Measurements from ENCODE around the gene ABCA6. TPM values are rescaled to one million over a fixed set of nuclear protein-coding genes. Genes with fewer than 3 reads are reported as not detected.

Gene ABCA6
- total RNA-seq, 1 donor from 2014 or later: 0.31 TPM

DNA sequence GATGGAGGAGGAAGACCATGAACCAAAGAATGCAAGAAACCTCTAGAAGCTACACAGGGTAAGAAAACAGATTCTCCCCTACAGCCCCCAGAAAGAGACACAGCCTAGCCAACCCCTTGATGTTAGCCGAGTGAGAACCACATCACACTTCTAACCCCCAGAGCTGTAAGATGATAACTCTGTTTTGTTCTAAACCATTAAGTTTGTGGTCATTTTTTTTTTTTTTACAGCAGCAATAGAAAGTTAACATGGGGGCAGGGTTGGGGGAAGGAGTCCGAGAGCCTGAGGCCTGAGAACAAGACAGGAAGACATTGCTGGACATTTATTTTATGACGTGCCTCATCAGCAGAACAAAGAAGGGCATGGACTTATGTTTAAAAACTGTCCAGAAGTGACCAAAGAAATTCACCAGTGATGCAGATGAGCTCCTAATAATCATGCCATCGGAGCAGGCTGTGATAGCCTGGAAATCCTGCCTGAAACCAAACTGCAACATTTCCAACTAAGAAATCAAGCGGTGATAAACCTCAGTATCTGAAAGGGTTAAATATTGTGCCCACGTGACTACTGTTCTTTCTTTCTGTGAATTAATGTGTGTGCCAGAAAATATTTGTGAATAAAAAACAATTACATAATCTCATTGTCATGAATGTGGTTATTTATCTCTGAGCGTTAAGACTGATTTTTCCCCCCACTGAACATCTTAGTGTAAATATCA lies 82.1 kb downstream of the ABCA6 start:
- no peak for DNase-seq (ENCODE audit: low spot score, unreplicated experiment)
- no peak for TF ChIP-seq CTCF (IDR thresholded peaks at IDR 0.05; ENCODE audit: unreplicated experiment)
- Mint-ChIP-seq H3K4me1 (ENCODE audit: low read depth) (no peaks in the 10 kb centered on the region), H3K27me3 (no peaks in the 10 kb centered on the region), H3K27ac (no peak overlapping the region), H3K9me3 (ENCODE audit: low read depth) (peaks cover 31% of the 10 kb centered on the region), H3K36me3 (ENCODE audit: insufficient read depth) (peaks cover 9% of the 10 kb centered on the region), H3K4me3 (ENCODE audit: low read depth) (no peak overlapping the region)

DNA sequence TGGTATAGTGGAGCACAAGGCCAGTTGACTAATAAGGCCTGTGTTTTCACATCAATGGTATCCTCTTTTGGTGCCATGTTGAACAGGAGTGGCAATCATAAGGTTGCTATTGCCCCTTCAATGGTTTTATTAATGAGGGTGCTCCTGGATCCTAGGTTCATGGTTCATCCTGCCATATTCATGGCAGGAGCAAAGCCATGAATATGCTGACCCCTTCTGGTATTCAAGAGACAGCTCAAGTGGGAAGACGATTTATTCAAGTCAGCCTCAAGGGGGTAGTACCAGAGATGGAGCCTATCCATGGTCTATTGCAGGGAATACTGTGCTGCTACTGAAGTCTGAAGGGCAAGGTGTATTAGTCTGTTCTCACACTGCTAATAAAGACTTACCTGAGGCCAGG lies 83.5 kb downstream of the ABCA6 start:
- Mint-ChIP-seq H3K9me3 (ENCODE audit: low read depth) (peaks cover 38% of the 10 kb centered on the region), H3K36me3 (ENCODE audit: insufficient read depth) (peaks cover 9% of the 10 kb centered on the region), H3K27me3 (no peaks in the 10 kb centered on the region), H3K4me3 (ENCODE audit: low read depth) (no peak overlapping the region), H3K4me1 (ENCODE audit: low read depth) (no peaks in the 10 kb centered on the region), H3K27ac (no peak overlapping the region)
- no peak for DNase-seq (ENCODE audit: low spot score, unreplicated experiment)
- no peak for TF ChIP-seq CTCF (IDR thresholded peaks at IDR 0.05; ENCODE audit: unreplicated experiment)

- peaks cover 9% of the 10 kb centered on the region for H3K36me3 Mint-ChIP-seq (ENCODE audit: insufficient read depth)
- DNase-seq (ENCODE audit: low spot score, unreplicated experiment): no peak
- no peaks in the 10 kb centered on the region for H3K27me3 Mint-ChIP-seq
- H3K4me1 Mint-ChIP-seq (ENCODE audit: low read depth): no peaks in the 10 kb centered on the region
- no peak for TF ChIP-seq CTCF (IDR thresholded peaks at IDR 0.05; ENCODE audit: unreplicated experiment)
- H3K4me3 Mint-ChIP-seq (ENCODE audit: low read depth): no peak overlapping the region
- H3K27ac Mint-ChIP-seq: no peak overlapping the region
- H3K9me3 Mint-ChIP-seq (ENCODE audit: low read depth): peaks cover 40% of the 10 kb centered on the region
Measured at GRCh38 chr17:69057280-69057679, 84.4 kb downstream of the ABCA6 start.

DNA sequence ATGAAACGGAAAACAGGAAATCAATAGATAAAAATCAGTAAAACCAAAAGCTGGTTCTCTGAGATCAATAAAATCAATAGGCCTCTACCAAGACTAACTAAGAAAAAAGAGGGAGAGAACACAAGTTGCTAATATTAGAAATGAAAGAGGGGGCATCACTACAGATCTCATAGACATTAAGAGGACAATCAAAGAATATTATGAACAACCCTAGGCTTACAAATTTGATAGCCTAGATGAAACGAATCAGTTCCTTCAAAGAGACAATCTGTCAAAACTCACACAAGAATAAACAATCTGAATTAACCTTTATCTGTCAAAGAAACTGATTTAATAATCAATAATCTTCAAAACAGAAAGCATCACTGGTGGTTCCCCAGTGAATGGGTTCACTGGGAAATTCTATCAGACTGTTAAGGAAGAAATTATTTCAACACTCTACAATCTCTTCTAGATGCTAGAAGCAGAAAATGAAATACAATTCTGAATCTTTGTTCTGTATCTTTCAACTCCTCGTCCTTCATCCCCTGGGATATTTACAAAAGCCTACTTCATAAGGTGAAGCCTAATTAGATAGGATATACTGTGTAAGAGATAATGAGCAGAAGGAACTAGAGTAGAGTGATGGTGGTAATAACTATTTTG lies 85.4 kb downstream of the ABCA6 start:
- Mint-ChIP-seq H3K4me3 (ENCODE audit: low read depth) (no peak overlapping the region), H3K36me3 (ENCODE audit: insufficient read depth) (peaks cover 9% of the 10 kb centered on the region), H3K27me3 (no peaks in the 10 kb centered on the region), H3K27ac (no peak overlapping the region), H3K4me1 (ENCODE audit: low read depth) (no peaks in the 10 kb centered on the region), H3K9me3 (ENCODE audit: low read depth) (peaks cover 44% of the 10 kb centered on the region)
- DNase-seq (ENCODE audit: low spot score, unreplicated experiment): no peak
- no peak for TF ChIP-seq CTCF (IDR thresholded peaks at IDR 0.05; ENCODE audit: unreplicated experiment)

GRCh38 chr17:69055334-69055733 lies 86.4 kb downstream of the ABCA6 start:
- peaks cover 10% of the 10 kb centered on the region for H3K36me3 Mint-ChIP-seq (ENCODE audit: insufficient read depth)
- H3K4me3 Mint-ChIP-seq (ENCODE audit: low read depth): no peak overlapping the region
- H3K27ac Mint-ChIP-seq: no peak overlapping the region

More at GRCh38 chr17:69055334-69055733, 86.4 kb downstream of the ABCA6 start:
- no peak for TF ChIP-seq CTCF (IDR thresholded peaks at IDR 0.05; ENCODE audit: unreplicated experiment)
- H3K27me3 Mint-ChIP-seq: no peaks in the 10 kb centered on the region
- peaks cover 49% of the 10 kb centered on the region for H3K9me3 Mint-ChIP-seq (ENCODE audit: low read depth)
- H3K4me1 Mint-ChIP-seq (ENCODE audit: low read depth): no peaks in the 10 kb centered on the region
- no peak for DNase-seq (ENCODE audit: low spot score, unreplicated experiment)
